Measurements from ENCODE around the gene RNF144A. TPM values are rescaled to one million over a fixed set of nuclear protein-coding genes. Genes with fewer than 3 reads are reported as not detected.

Gene RNF144A
- total RNA-seq (2014; rRNA removed; shearing (Covaris generic)), result 13.6 and 20.6 TPM in 2 replicates

GRCh38 chr2:6917071-6917760 is at the start of gene RNF144A:
Gene RNF144A (plus strand): TSS chr2:6917412. CDS start chr2:6996927, 79,515 bp downstream.
- H3K27me3 ChIP-seq (ENCODE audit: control insufficient read depth, insufficient read depth, low read length), result peaks cover 7% of the 10 kb centered on the region
- DNase-seq, result peak; percentile 96
- H3K36me3 ChIP-seq (replicated peaks; ENCODE audit: control insufficient read depth, insufficient read depth, low read length), result no peaks in the 10 kb centered on the region
- H3K4me3 ChIP-seq (ENCODE audit: insufficient read depth, low read depth, low read length), result peak within 1 kb of the TSS; percentile 61

GRCh38 chr2:6872394-6872793 is 44.8 kb upstream of the RNF144A start:
- no peak overlapping the region for H3K4me3 ChIP-seq (ENCODE audit: insufficient read depth, low read depth, low read length)
- H3K36me3 ChIP-seq (replicated peaks; ENCODE audit: control insufficient read depth, insufficient read depth, low read length), result no peaks in the 10 kb centered on the region
- DNase-seq, result no peak
- H3K27me3 ChIP-seq (ENCODE audit: control insufficient read depth, insufficient read depth, low read length), result peaks cover 1% of the 10 kb centered on the region; the same call in 1 of the 2 replicates

- no peaks in the 10 kb centered on the region for H3K36me3 ChIP-seq (replicated peaks; ENCODE audit: control insufficient read depth, insufficient read depth, low read length)
- DNase-seq, result no peak
- H3K4me3 ChIP-seq (ENCODE audit: insufficient read depth, low read depth, low read length), result no peak overlapping the region
- no peaks in the 10 kb centered on the region for H3K27me3 ChIP-seq (ENCODE audit: control insufficient read depth, insufficient read depth, low read length)
Measured at GRCh38 chr2:6874032-6874431, 43.2 kb upstream of the RNF144A start.

- DNase-seq, result no peak
- Histone ChIP-seq H3K4me3 (ENCODE audit: insufficient read depth, low read depth, low read length) (no peak overlapping the region), H3K27me3 (ENCODE audit: control insufficient read depth, insufficient read depth, low read length) (no peaks in the 10 kb centered on the region), H3K36me3 (replicated peaks; ENCODE audit: control insufficient read depth, insufficient read depth, low read length) (no peaks in the 10 kb centered on the region)
Measured at GRCh38 chr2:6876309-6876708, 40.9 kb upstream of the RNF144A start.

GRCh38 chr2:6877402-6878304 is 39.6 kb upstream of the RNF144A start, which contains the start of gene RSAD2:
Gene RSAD2 (plus strand): TSS chr2:6877777. CDS start chr2:6877801, 24 bp downstream.
- Histone ChIP-seq H3K4me3 (ENCODE audit: insufficient read depth, low read depth, low read length) (no peak within 1 kb of the TSS), H3K36me3 (replicated peaks; ENCODE audit: control insufficient read depth, insufficient read depth, low read length) (no peaks in the 10 kb centered on the region), H3K27me3 (ENCODE audit: control insufficient read depth, insufficient read depth, low read length) (no peaks in the 10 kb centered on the region)
- no peak for DNase-seq

GRCh38 chr2:6878549-6878948 is 38.7 kb upstream of the RNF144A start:
- Histone ChIP-seq H3K4me3 (ENCODE audit: insufficient read depth, low read depth, low read length) (no peak overlapping the region), H3K36me3 (replicated peaks; ENCODE audit: control insufficient read depth, insufficient read depth, low read length) (no peaks in the 10 kb centered on the region), H3K27me3 (ENCODE audit: control insufficient read depth, insufficient read depth, low read length) (no peaks in the 10 kb centered on the region)
- no peak for DNase-seq

GRCh38 chr2:6879011-6879410 is 38.2 kb upstream of the RNF144A start:
- no peak overlapping the region for H3K4me3 ChIP-seq (ENCODE audit: insufficient read depth, low read depth, low read length)
- no peaks in the 10 kb centered on the region for H3K27me3 ChIP-seq (ENCODE audit: control insufficient read depth, insufficient read depth, low read length)
- no peaks in the 10 kb centered on the region for H3K36me3 ChIP-seq (replicated peaks; ENCODE audit: control insufficient read depth, insufficient read depth, low read length)
- DNase-seq, result no peak

GRCh38 chr2:6880200-6880733 is 36.9 kb upstream of the RNF144A start:
- Histone ChIP-seq H3K4me3 (ENCODE audit: insufficient read depth, low read depth, low read length) (no peak overlapping the region), H3K36me3 (replicated peaks; ENCODE audit: control insufficient read depth, insufficient read depth, low read length) (no peaks in the 10 kb centered on the region), H3K27me3 (ENCODE audit: control insufficient read depth, insufficient read depth, low read length) (no peaks in the 10 kb centered on the region)
- DNase-seq, result no peak

- no peak overlapping the region for H3K4me3 ChIP-seq (ENCODE audit: insufficient read depth, low read depth, low read length)
- no peaks in the 10 kb centered on the region for H3K36me3 ChIP-seq (replicated peaks; ENCODE audit: control insufficient read depth, insufficient read depth, low read length)
- DNase-seq, result no peak
- H3K27me3 ChIP-seq (ENCODE audit: control insufficient read depth, insufficient read depth, low read length), result no peaks in the 10 kb centered on the region
Measured at GRCh38 chr2:6881046-6881445, 36.2 kb upstream of the RNF144A start.

- DNase-seq, result no peak
- H3K4me3 ChIP-seq (ENCODE audit: insufficient read depth, low read depth, low read length), result no peak overlapping the region
- no peaks in the 10 kb centered on the region for H3K27me3 ChIP-seq (ENCODE audit: control insufficient read depth, insufficient read depth, low read length)
- H3K36me3 ChIP-seq (replicated peaks; ENCODE audit: control insufficient read depth, insufficient read depth, low read length), result no peaks in the 10 kb centered on the region
Measured at GRCh38 chr2:6881516-6881915, 35.7 kb upstream of the RNF144A start.

- H3K36me3 ChIP-seq (replicated peaks; ENCODE audit: control insufficient read depth, insufficient read depth, low read length), result no peaks in the 10 kb centered on the region
- H3K27me3 ChIP-seq (ENCODE audit: control insufficient read depth, insufficient read depth, low read length), result no peaks in the 10 kb centered on the region
- no peak overlapping the region for H3K4me3 ChIP-seq (ENCODE audit: insufficient read depth, low read depth, low read length)
- DNase-seq, result no peak
Measured at GRCh38 chr2:6883448-6884122, 33.6 kb upstream of the RNF144A start.

GRCh38 chr2:6885551-6885950 is 31.7 kb upstream of the RNF144A start:
- H3K27me3 ChIP-seq (ENCODE audit: control insufficient read depth, insufficient read depth, low read length), result no peaks in the 10 kb centered on the region
- no peak overlapping the region for H3K4me3 ChIP-seq (ENCODE audit: insufficient read depth, low read depth, low read length)
- H3K36me3 ChIP-seq (replicated peaks; ENCODE audit: control insufficient read depth, insufficient read depth, low read length), result no peaks in the 10 kb centered on the region
- no peak for DNase-seq

- H3K4me3 ChIP-seq (ENCODE audit: insufficient read depth, low read depth, low read length), result no peak overlapping the region
- DNase-seq, result no peak
- H3K27me3 ChIP-seq (ENCODE audit: control insufficient read depth, insufficient read depth, low read length), result no peaks in the 10 kb centered on the region
- no peaks in the 10 kb centered on the region for H3K36me3 ChIP-seq (replicated peaks; ENCODE audit: control insufficient read depth, insufficient read depth, low read length)
Measured at GRCh38 chr2:6885968-6886367, 31.2 kb upstream of the RNF144A start.

GRCh38 chr2:6887751-6888192 is 29.4 kb upstream of the RNF144A start:
- no peak for DNase-seq
- Histone ChIP-seq H3K4me3 (ENCODE audit: insufficient read depth, low read depth, low read length) (no peak overlapping the region), H3K36me3 (replicated peaks; ENCODE audit: control insufficient read depth, insufficient read depth, low read length) (no peaks in the 10 kb centered on the region), H3K27me3 (ENCODE audit: control insufficient read depth, insufficient read depth, low read length) (no peaks in the 10 kb centered on the region)
